Measurements from ENCODE around the gene OR8B4. TPM values are rescaled to one million over a fixed set of nuclear protein-coding genes. Genes with fewer than 3 reads are reported as not detected.

The OR8B4 gene
- total RNA-seq, 1 experiment from 2014 or later, result not detected

DNA sequence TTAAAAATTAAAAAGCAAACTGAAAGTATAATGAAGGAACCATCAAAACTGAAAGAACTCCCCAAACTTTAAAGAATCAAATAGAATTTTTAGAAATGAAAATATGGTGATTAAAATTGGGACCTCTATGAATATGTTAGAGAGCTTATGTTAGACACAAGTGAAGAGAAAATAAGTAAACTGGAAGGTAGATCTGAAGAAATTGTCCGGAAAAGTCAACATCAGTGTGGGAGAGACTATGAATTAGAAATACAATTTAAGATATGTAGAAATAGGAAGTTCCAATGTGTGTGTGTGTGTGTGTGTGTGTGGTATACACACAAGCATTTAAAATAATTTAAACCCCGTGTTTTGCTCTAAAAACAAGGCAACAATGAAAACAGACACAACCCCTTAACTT, 4.9 kb upstream of the OR8B4 start:
- no peak overlapping the region for H3K4me2 ChIP-seq
- no peak overlapping the region for H3K27ac ChIP-seq
- CTCF ChIA-PET, result no interaction called here
- H3K36me3 ChIP-seq (ENCODE audit: low read depth), result no peaks in the 10 kb centered on the region
- H3K79me2 ChIP-seq (ENCODE audit: low read depth), result no peaks in the 10 kb centered on the region
- H4K20me1 ChIP-seq (ENCODE audit: insufficient read depth), result no peaks in the 10 kb centered on the region
- H3K4me1 ChIP-seq (replicated peaks; ENCODE audit: insufficient read depth), result no peaks in the 10 kb centered on the region
- H3K27me3 ChIP-seq (ENCODE audit: insufficient read depth, low read depth), result no peaks in the 10 kb centered on the region
- DNase-seq, result no peak
- intact Hi-C loops (cut with micrococcal nuclease; ENCODE audit: unreplicated experiment), result no loop called here
- BruUV-seq (replicated peaks), result no TSS peak
- POLR2A ChIA-PET (ENCODE audit: unreplicated experiment), result interaction anchor here (0.7 kb wide), 1 partner anchor 27 kb away, joined by 4 read pairs; no protein-coding TSS in a partner anchor
- H3F3A ChIP-seq (ENCODE audit: insufficient read depth, low read depth), result no peaks in the 10 kb centered on the region
- H2AFZ ChIP-seq, result no peak overlapping the region
- no peaks in the 10 kb centered on the region for H3K9me3 ChIP-seq (ENCODE audit: insufficient read depth, low read depth)
- H3K9me2 ChIP-seq (ENCODE audit: insufficient read depth), result no peaks in the 10 kb centered on the region
- TF ChIP-seq EZH2 (IDR thresholded peaks at IDR 0.05; ENCODE audit: low read depth) (no peak), CTCF (conservative IDR thresholded peaks at IDR 0.05) (no peak)
- no peak overlapping the region for H3K4me3 ChIP-seq

- no peak overlapping the region for H3K4me3 ChIP-seq
- CTCF ChIA-PET, result no interaction called here
- H2AFZ ChIP-seq, result no peak overlapping the region
- intact Hi-C loops (cut with micrococcal nuclease; ENCODE audit: unreplicated experiment), result no loop called here
- no peaks in the 10 kb centered on the region for H3K79me2 ChIP-seq (ENCODE audit: low read depth)
- H4K20me1 ChIP-seq (ENCODE audit: insufficient read depth), result no peaks in the 10 kb centered on the region
- POLR2A ChIA-PET (ENCODE audit: unreplicated experiment), result no interaction called here
- BruUV-seq (replicated peaks), result no TSS peak
- H3K36me3 ChIP-seq (ENCODE audit: low read depth), result no peaks in the 10 kb centered on the region
- H3K4me1 ChIP-seq (replicated peaks; ENCODE audit: insufficient read depth), result no peaks in the 10 kb centered on the region
- H3K9me2 ChIP-seq (ENCODE audit: insufficient read depth), result no peaks in the 10 kb centered on the region
- H3F3A ChIP-seq (ENCODE audit: insufficient read depth, low read depth), result no peaks in the 10 kb centered on the region
- H3K4me2 ChIP-seq, result no peak overlapping the region
- H3K27me3 ChIP-seq (ENCODE audit: insufficient read depth, low read depth), result peaks cover 7% of the 10 kb centered on the region
- no peaks in the 10 kb centered on the region for H3K9me3 ChIP-seq (ENCODE audit: insufficient read depth, low read depth)
- DNase-seq, result no peak
- H3K27ac ChIP-seq, result no peak overlapping the region
- TF ChIP-seq CTCF (conservative IDR thresholded peaks at IDR 0.05) (no peak), EZH2 (IDR thresholded peaks at IDR 0.05; ENCODE audit: low read depth) (no peak)
Observed at GRCh38 chr11:124421043-124421442, 3.6 kb downstream of the OR8B4 start.

DNA sequence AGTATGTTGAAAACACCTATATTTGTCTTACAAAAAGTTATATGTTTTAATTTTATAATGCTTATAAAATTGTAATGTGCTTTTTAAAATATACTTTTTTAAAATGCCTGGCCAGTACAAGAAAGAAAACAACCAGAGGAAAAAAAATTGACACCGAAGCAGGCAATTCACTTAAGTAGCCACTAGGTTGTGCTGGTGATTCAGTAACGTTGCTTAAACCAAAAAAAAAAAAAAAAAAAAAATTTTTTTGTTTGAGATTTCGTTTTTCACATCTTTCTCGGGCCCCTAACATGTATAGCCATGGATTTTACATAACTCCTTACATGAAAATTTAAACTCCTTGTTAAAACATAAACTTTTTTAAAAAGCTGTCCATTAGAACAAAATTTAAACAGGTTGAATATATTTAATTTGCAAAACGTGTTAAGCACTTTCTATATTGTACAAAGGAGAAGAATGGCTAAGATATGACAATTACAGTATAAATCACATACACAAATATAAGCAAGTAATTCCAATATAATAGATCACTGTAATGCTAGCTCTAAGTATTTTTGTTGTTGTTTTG, 9.2 kb downstream of the OR8B4 start:
- no peak overlapping the region for H2AFZ ChIP-seq
- H3K4me3 ChIP-seq, result no peak overlapping the region
- no peak overlapping the region for H3K4me2 ChIP-seq
- H3F3A ChIP-seq (ENCODE audit: insufficient read depth, low read depth), result no peaks in the 10 kb centered on the region
- ChIA-PET CTCF (no interaction called here), POLR2A (ENCODE audit: unreplicated experiment) (no interaction called here)
- H3K36me3 ChIP-seq (ENCODE audit: low read depth), result no peaks in the 10 kb centered on the region
- DNase-seq, result peak in 1 of 2 experiments; percentile 39
- intact Hi-C loops (cut with micrococcal nuclease; ENCODE audit: unreplicated experiment), result loop anchor here (2.0 kb wide), 1 partner anchor 421 kb away; no protein-coding TSS in a partner anchor
- H3K9me3 ChIP-seq (ENCODE audit: insufficient read depth, low read depth), result no peaks in the 10 kb centered on the region
- H3K27me3 ChIP-seq (ENCODE audit: insufficient read depth, low read depth), result peaks cover 5% of the 10 kb centered on the region
- H4K20me1 ChIP-seq (ENCODE audit: insufficient read depth), result no peaks in the 10 kb centered on the region
- H3K9me2 ChIP-seq (ENCODE audit: insufficient read depth), result no peaks in the 10 kb centered on the region; the same call in 1 of the 2 replicates
- no TSS peak for BruUV-seq (replicated peaks)
- TF ChIP-seq EZH2 (IDR thresholded peaks at IDR 0.05; ENCODE audit: low read depth) (no peak), CTCF (conservative IDR thresholded peaks at IDR 0.05) (peak; percentile 72)
- no peaks in the 10 kb centered on the region for H3K79me2 ChIP-seq (ENCODE audit: low read depth)
- H3K27ac ChIP-seq, result no peak overlapping the region
- no peaks in the 10 kb centered on the region for H3K4me1 ChIP-seq (replicated peaks; ENCODE audit: insufficient read depth)
